Erythroblast (primary cell): ENCODE measurements around the gene KDM4C.

ENCODE experiments used
- GATA1 ChIP-seq: IDR thresholded peaks from 2 replicates; pipeline ENCODE4 v1.6.1; 2011; ENCODE audit warnings: low read depth, mild to moderate bottlenecking, control low read depth, low read length, moderate library complexity
- POLR2A ChIP-seq: IDR thresholded peaks from 2 replicates; pipeline ENCODE4 v1.6.1; 2011; ENCODE audit warnings: mild to moderate bottlenecking, low read length

DNA sequence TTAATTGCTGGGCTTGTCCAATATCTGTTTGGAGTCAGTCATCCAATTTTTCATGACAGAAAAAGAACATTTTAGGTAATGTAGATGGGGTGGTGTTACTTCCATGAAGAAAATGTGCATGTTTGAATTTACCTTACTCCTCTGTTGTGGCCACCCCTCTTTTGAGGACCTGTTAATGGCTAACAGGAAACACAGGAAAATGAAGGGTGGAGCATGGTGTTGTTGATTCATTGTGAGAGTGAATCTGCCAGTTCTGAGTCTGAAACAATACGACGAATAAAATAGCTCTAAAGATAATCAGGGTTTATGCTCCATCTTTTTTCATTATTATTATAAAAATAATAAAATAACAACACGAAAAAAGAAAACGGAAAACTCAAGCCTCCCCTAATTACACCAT lies 335.3 kb downstream of the KDM4C start:
- no peak for TF ChIP-seq POLR2A
- no peak for TF ChIP-seq GATA1
